Measurements from ENCODE around the gene MMADHC.
A peak's percentile ranks its signal among the peaks of the same experiment; 100 is the strongest.
"Not testable (repeated sequence)": the region's sequence is repeated elsewhere in the genome, so short reads cannot be mapped to it uniquely, and the experiment has no call there.

The MMADHC gene

GRCh38 chr2:149594411-149594810 is 6.8 kb upstream of the MMADHC start:
- DNase-seq, result no peak

GRCh38 chr2:149587950-149588487 is 444 bp upstream of the MMADHC start:
- DNase-seq, result no peak

- DNase-seq, result no peak
Measured at GRCh38 chr2:149586898-149587219, 716 bp downstream of the MMADHC start.

- no peak for DNase-seq
Measured at GRCh38 chr2:149586063-149586462, 1.5 kb downstream of the MMADHC start.

- DNase-seq, result no peak
Measured at GRCh38 chr2:149585166-149585885, 2.2 kb downstream of the MMADHC start.

- DNase-seq, result no peak
Measured at GRCh38 chr2:149579972-149580882, 7.3 kb downstream of the MMADHC start.

- DNase-seq, result no peak
Measured at GRCh38 chr2:149577269-149577668, 10.3 kb downstream of the MMADHC start.

- no peak for DNase-seq
Measured at GRCh38 chr2:149575752-149576151, 11.8 kb downstream of the MMADHC start.

GRCh38 chr2:149575277-149575676 is 12.3 kb downstream of the MMADHC start:
- no peak for DNase-seq

GRCh38 chr2:149573760-149574159 is 13.8 kb downstream of the MMADHC start:
- DNase-seq, result peak; percentile 18

- DNase-seq, result no peak
Measured at GRCh38 chr2:149572102-149572953, 15.2 kb downstream of the MMADHC start.

- DNase-seq, result no peak
Measured at GRCh38 chr2:149568138-149568537, 19.4 kb downstream of the MMADHC start.

GRCh38 chr2:149566652-149567051 is 20.9 kb downstream of the MMADHC start:
- DNase-seq, result no peak

GRCh38 chr2:149565625-149566024 is 21.9 kb downstream of the MMADHC start:
- not testable (repeated sequence) for DNase-seq

GRCh38 chr2:149564983-149565382 is 22.6 kb downstream of the MMADHC start:
- no peak for DNase-seq

- DNase-seq, result no peak
Measured at GRCh38 chr2:149564097-149564496, 23.5 kb downstream of the MMADHC start.

- DNase-seq, result no peak
Measured at GRCh38 chr2:149562324-149562723, 25.3 kb downstream of the MMADHC start.

- DNase-seq, result peak; percentile 22
Measured at GRCh38 chr2:149561309-149561926, 26.2 kb downstream of the MMADHC start.

- no peak for DNase-seq
Measured at GRCh38 chr2:149559341-149560068, 28.1 kb downstream of the MMADHC start.

- DNase-seq, result no peak
Measured at GRCh38 chr2:149556452-149556851, 31.1 kb downstream of the MMADHC start.

- no peak for DNase-seq
Measured at GRCh38 chr2:149552830-149553229, 34.7 kb downstream of the MMADHC start.

GRCh38 chr2:149552226-149552625 is 35.3 kb downstream of the MMADHC start:
- no peak for DNase-seq
